ENCODE data around the gene TCP1. TPM values are rescaled to one million over a fixed set of nuclear protein-coding genes. Genes with fewer than 3 reads are reported as not detected.

The TCP1 gene
- total and polyA plus RNA-seq, 2 of the 13 experiments (the other 11 are each of a cell fraction or from before 2014, with no cell fraction given): 116 to 553 TPM

- TF ChIP-seq NR2F6 (IDR thresholded peaks at IDR 0.05) (0 out of 2 replicates have a peak, but pooled peaks have one; percentile 7), NR2F6 (CRISPR knock-in tag; IDR thresholded peaks at IDR 0.05) (no peak), ZNF225 (CRISPR knock-in tag; IDR thresholded peaks at IDR 0.05) (no peak), ZC3H4 (CRISPR knock-in tag; IDR thresholded peaks at IDR 0.05; ENCODE audit: borderline replicate concordance) (no peak), FOXA1 (IDR thresholded peaks at IDR 0.05) (no peak), FOXA1 (CRISPR knock-in tag; IDR thresholded peaks at IDR 0.05) (peak; percentile 9; the same call in 1 of the 2 replicates), RARA (CRISPR knock-in tag; IDR thresholded peaks at IDR 0.05) (no peak), PREB (CRISPR knock-in tag; IDR thresholded peaks at IDR 0.05) (no peak), JARID2 (CRISPR knock-in tag; IDR thresholded peaks at IDR 0.05; ENCODE audit: insufficient replicate concordance) (no peak), ZMYM4 (CRISPR knock-in tag; IDR thresholded peaks at IDR 0.05) (no peak), IRF1 (CRISPR knock-in tag; IDR thresholded peaks at IDR 0.05; ENCODE audit: low read depth) (no peak), ARNT2 (CRISPR knock-in tag; IDR thresholded peaks at IDR 0.05; ENCODE audit: low read depth) (no peak), NCOA1 (CRISPR knock-in tag; IDR thresholded peaks at IDR 0.05) (no peak), ZNF383 (CRISPR knock-in tag; IDR thresholded peaks at IDR 0.05; ENCODE audit: borderline replicate concordance) (no peak), TBL1XR1 (IDR thresholded peaks at IDR 0.05; ENCODE audit: borderline replicate concordance, low read length, partially characterized antibody) (no peak), FOXP1 (IDR thresholded peaks at IDR 0.05) (no peak), FOXP1 (CRISPR knock-in tag; IDR thresholded peaks at IDR 0.05) (no peak), TCF7 (IDR thresholded peaks at IDR 0.05; ENCODE audit: low read depth) (no peak), SP140L (CRISPR knock-in tag; IDR thresholded peaks at IDR 0.05; ENCODE audit: borderline replicate concordance) (no peak), ZZZ3 (CRISPR knock-in tag; IDR thresholded peaks at IDR 0.05; ENCODE audit: borderline replicate concordance) (no peak), FOSL2 (CRISPR knock-in tag; IDR thresholded peaks at IDR 0.05) (peak; percentile 95), IRF2 (CRISPR knock-in tag; IDR thresholded peaks at IDR 0.05) (no peak), ATF3 (CRISPR knock-in tag; IDR thresholded peaks at IDR 0.05) (peak; percentile 63), SOX13 (IDR thresholded peaks at IDR 0.05) (no peak), SOX13 (CRISPR knock-in tag; conservative IDR thresholded peaks at IDR 0.05 in 1 of 2, IDR thresholded peaks at IDR 0.05 in 1 of 2) (peak in 1 of 2 experiments; percentile 73; a peak in 2 of 4 replicates), ZNF580 (CRISPR knock-in tag; IDR thresholded peaks at IDR 0.05; ENCODE audit: borderline replicate concordance, low read depth) (no peak), HMGXB3 (CRISPR knock-in tag; IDR thresholded peaks at IDR 0.05; ENCODE audit: borderline replicate concordance) (no peak)
Observed at GRCh38 chr6:159807150-159807858, 17.9 kb upstream of the TCP1 start (continued).

All from HepG2 (cell line).